ENCODE results near the gene ADH7.

DNA sequence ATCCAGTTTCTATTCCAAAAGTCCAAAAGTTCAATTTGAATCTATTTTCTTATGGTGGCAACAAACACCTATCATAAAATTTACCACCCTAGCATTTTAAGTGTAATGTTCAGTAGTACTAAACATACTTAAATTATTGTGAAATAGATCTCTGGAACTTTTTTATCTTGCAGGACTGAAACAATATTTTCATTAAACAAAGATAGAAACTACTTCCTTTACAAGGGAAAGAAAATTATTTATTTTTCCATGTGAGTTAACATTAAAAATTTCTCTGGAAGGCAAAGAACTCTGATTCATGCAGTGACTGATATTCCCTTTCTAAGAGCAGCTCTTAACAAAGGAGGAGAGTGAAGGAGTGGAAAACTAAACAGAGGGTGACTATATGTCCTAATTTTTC, 40.2 kb downstream of the ADH7 start:
- TF ChIP-seq, protein P1, sequence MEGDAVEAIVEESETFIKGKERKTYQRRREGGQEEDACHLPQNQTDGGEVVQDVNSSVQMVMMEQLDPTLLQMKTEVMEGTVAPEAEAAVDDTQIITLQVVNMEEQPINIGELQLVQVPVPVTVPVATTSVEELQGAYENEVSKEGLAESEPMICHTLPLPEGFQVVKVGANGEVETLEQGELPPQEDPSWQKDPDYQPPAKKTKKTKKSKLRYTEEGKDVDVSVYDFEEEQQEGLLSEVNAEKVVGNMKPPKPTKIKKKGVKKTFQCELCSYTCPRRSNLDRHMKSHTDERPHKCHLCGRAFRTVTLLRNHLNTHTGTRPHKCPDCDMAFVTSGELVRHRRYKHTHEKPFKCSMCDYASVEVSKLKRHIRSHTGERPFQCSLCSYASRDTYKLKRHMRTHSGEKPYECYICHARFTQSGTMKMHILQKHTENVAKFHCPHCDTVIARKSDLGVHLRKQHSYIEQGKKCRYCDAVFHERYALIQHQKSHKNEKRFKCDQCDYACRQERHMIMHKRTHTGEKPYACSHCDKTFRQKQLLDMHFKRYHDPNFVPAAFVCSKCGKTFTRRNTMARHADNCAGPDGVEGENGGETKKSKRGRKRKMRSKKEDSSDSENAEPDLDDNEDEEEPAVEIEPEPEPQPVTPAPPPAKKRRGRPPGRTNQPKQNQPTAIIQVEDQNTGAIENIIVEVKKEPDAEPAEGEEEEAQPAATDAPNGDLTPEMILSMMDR (IDR thresholded peaks at IDR 0.05), result no peak
- no peak for TF ChIP-seq POLR2A (IDR thresholded peaks at IDR 0.05)

Data from esophagus squamous epithelium (tissue), 4 donors.